ENCODE results near the gene OR2A5. TPM values are rescaled to one million over a fixed set of nuclear protein-coding genes. Genes with fewer than 3 reads are reported as not detected.
"Not testable (repeated sequence)": the region's sequence is repeated elsewhere in the genome, so short reads cannot be mapped to it uniquely, and the experiment has no call there.

Gene OR2A5
- not detected in 2 replicates for total RNA-seq

DNA sequence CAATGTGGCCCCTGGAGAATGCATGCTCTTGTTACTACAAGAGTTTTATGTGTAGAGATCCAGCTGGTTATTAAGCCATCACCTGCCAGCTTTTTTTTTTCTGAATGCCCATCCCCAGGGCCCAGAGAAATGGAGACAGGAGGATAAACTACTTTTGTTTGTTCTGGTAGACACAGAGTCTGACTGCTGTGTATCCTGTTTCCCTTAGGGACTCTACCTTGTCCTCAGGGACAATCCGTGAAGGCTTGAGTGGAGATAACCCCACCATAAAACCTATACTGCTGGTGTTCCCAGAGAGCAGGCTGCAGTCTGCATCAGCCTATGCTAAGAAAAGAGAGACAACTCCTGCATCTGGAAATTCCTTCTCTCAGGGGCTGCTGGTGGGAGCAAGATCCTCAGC, at the start of gene OR2A5:
TSS of gene OR2A5 (plus strand) at position 301 of the 400 bp plus-strand sequence. CDS start 1,454 bp downstream, outside the sequence.
- no peak for DNase-seq

DNA sequence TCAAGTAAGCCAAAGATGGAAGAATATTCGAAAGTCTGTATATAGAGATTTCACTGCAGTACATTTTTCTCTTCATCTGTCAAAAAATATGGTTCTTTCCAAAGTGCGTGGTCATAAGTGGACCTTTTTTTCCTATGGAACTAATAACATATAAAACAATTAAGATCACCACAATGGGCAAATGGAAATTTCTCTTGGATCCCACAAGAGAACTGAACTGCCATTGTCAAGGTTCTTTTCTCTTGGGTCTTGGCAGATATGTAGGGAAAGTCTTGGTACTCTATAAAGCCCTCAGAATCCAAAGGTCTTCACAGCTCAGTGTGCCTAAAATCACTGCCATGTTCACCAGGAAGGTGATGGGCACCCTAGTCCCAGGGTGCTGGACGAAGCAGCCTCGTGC, 48.7 kb upstream of the OR2A5 start, which contains the start of gene OR6B1:
TSS of gene OR6B1 (plus strand) at position 301 of the 400 bp plus-strand sequence. CDS start 3,677 bp downstream, outside the sequence.
- DNase-seq = no peak

DNA sequence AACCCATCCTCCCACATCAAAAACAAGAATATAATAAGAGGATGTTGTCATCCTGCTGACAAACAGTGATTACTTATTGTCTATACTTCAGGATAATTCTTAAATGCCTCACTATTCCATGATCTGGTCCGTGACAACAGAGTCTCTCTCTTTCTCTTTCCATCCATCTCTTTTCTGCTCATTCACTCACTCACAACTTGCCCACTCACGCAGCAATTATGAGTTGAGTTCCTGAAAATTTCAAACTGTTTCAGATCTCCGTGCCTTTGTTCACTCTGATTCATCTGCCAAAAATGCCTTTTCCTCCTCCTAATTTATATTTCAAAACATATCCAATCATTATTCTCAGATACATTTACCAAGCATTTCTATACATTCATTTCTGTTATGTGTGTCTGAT, 47.2 kb upstream of the OR2A5 start:
- no peak for DNase-seq

- DNase-seq = no peak
Observed at GRCh38 chr7:144004703-144005102, 44.0 kb upstream of the OR2A5 start.

DNA sequence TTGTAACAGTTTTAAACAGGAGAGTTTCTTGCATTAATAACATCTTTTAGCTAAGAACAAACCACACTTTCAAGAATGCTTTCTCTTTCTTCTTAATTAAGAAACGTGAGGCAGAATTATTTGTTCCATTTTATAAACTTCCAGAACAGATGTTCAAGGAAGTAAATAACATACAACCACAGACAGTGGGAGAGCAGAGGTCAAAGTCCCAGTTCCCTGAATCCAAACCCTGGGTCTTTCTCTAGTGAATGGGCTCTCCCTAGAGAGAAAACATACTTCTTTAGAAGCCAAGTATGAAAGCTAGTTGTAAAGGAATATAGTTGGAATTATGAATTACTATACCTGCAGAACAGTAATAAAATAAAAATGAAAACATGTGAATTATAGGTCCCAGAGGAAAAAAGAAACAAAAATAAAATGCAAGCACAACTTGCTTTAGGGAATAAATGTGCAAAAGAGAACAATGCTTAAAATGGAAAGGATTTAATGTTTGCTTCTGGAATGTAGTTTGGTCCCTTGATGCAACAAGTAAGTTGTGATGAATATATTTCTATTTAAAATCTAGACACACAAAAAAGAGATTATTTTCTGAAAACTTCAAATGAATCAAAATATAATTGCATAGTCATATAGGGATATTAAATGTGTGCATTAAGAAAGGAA, 42.6 kb upstream of the OR2A5 start:
- DNase-seq = no peak

- no peak for DNase-seq
Observed at GRCh38 chr7:144006692-144007042, 42.1 kb upstream of the OR2A5 start.

DNA sequence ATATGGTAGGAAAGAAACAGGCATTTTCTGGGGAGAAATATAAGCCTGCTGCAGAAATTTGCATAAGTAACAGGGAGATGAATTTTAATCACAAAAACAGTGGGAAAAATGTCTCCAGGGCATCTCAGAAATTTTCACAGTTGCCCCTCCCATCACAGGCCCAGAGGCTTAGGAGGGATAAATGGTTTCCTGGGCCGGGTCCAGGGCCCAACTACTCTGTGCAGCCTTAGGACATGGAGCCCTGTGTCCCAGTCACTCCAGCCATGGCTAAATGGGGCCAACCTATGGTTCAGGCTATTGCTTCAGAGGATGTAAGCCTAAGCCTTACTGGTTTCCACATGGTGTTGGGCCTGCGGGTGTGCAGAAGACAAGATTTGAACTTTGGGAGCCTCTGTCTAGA, 39.4 kb upstream of the OR2A5 start:
- no peak for DNase-seq

- DNase-seq = not testable (repeated sequence)
Observed at GRCh38 chr7:144010061-144010460, 38.7 kb upstream of the OR2A5 start.

DNA sequence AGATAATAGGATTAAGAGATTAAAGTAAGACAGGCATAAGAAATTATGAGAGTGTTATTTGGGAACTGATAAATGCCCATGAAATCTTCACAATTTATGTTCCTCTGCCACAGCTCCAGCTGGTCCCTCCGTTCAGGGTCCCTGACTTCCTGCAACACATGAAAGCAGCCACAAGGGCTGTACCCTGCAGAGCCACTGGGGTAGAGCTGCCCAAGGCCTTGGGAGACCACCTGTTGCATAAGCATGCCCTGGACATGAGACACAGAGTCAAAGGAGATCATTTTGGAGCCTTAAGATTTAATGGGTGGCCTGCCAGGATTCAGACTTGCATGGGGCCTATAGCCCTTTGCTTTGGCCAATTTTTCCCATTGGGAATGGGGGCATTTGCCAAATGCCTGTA, 37.9 kb upstream of the OR2A5 start:
- DNase-seq = not testable (repeated sequence)

DNA sequence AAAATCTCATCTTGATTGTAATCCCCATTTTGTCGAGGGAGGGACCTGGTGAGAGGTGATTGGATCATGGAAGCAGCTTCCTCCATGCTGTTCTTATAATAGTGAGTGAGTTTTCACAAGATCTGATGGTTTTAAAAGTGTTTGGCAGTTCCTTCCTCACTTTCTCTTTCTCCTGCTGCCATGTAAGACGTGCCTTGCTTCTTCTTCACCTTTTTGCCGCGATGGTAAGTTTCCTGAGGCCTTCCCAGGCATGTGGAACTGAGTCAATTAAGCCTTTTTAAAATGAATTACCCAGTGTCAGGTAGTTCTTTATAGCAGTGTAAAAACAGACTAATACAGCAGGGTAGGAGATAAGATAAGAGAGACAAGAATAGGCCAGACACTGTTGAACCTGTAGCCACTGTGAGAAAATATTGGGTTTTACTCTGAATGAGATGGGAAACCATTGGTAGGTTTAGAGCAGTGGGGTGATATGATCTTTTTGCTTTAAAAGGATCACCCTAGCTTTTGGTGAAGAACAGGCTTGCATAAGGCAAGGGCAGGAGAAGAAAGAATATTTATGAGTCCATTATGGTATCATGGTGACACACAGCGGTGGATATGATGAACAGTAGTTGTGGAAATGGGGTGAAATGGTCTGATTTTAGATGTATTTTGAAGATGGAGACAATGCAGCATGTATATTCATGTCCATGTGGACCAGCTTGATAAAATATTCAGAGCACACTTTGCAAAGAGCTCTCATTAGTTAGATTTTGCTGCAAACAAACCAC, 37.1 kb upstream of the OR2A5 start:
- DNase-seq = peak; percentile 29

DNA sequence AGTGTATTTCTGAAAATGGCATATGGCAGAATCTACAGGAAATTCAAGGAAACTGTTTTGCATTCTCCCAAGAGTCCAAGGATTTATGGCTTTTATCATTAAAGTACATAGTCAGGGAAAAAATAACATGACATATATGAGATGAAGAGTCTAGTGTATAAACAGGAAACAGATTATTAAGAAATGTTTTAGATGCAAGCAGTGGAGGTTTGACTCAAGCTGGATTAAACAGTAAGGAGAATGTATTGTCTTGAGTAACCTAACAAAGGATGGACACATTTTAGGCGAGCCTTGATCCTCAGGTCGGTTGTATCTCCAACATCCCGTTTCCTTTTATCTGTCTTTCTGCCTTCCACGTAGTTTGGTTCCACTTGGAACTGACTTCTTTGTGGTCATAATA, 30.7 kb upstream of the OR2A5 start:
- no peak for DNase-seq

DNA sequence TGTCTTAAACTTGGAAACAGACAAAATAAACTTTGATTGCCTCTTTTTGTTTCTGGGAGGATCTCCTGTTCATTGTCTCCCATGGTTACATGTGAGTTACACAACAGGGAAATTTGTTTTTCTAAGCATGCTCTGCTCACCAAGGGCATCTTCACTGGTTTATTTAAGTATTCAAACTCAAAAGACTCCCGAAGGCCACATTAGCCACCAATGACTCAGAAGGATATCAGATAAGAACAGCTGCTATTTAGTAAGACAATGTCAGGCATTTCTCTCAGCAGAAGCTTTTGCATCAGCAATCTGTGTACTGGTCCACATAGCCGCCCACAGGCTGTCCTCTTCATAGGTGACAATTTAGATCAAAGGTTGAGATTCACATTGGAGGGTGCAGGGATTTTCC, 29.3 kb upstream of the OR2A5 start:
- peak; percentile 54 for DNase-seq

DNA sequence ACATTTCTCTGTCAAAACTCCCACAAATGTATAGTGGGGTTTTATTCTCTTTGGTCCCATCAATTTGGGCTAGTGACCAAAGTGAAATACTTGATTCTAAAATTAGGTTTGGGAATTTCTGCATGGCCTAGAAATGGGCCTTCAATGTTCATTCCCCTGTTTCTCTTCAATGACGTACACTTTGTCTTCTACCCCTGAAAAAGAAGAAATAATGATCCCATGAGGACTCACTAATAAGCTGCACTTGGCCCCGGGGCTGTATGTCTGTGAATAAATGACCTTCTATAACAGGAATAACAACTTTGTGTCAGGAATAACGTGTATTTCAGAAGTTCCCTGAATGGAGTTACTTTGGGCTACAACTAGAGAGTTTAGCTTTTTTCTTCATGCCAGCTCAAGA, 28.4 kb upstream of the OR2A5 start:
- no peak for DNase-seq

GRCh38 chr7:144022169-144022568, 26.6 kb upstream of the OR2A5 start:
- DNase-seq = no peak

DNA sequence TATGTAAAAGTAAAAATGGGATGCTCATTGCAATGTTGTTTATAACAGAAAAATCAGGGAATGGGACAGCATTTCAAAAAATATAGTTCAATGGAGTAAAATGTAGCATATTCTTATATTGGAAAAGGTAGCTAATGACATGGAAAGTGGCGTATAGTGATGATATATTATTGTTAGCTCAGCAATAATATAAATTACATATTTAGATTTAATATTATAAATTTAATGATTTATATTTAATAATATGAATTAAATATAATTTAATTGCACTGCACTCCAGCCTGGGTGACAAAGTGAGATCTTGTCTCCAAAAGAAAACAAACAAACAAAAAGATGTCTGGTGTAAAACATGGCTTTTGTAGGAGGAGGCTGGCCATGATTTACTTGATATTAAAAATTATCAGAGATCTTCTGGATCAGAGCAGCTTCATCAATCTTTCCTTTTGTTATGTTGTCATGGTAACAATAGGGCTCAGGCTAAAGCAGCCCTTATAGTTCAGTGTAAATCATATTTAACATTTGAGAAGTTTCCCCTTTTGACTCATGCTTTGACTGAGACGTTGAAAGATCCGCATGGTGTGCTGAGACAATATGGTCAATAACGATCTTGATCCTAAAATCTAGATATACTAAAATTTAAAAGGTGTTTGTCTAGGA, 25.4 kb upstream of the OR2A5 start:
- no peak for DNase-seq

DNA sequence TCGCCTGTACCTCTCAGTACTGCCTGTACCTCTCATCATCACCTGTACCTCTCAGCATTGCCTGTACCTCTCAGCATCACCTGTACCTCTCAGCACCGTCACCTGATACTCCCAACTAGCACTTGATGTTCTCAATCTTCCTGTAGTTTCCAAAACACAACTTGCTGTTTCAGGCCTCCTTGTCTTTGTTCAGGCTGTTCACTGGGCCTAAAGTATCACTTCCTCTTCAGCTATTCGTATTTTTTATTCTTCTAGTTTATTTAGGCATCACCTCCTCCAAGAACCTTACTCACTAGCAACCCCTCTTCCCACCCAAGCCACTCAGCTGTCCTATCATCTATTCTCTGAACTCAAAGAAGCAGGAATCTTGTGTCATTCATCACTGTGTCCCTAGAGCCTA, 24.5 kb upstream of the OR2A5 start:
- no peak for DNase-seq

- no peak for DNase-seq
Observed at GRCh38 chr7:144026203-144026883, 22.4 kb upstream of the OR2A5 start.

GRCh38 chr7:144027070-144027469, 21.7 kb upstream of the OR2A5 start:
- DNase-seq = peak; percentile 54

- DNase-seq = no peak
Observed at GRCh38 chr7:144027974-144028373, 20.8 kb upstream of the OR2A5 start.

GRCh38 chr7:144028547-144028946, 20.2 kb upstream of the OR2A5 start:
- DNase-seq = no peak

DNA sequence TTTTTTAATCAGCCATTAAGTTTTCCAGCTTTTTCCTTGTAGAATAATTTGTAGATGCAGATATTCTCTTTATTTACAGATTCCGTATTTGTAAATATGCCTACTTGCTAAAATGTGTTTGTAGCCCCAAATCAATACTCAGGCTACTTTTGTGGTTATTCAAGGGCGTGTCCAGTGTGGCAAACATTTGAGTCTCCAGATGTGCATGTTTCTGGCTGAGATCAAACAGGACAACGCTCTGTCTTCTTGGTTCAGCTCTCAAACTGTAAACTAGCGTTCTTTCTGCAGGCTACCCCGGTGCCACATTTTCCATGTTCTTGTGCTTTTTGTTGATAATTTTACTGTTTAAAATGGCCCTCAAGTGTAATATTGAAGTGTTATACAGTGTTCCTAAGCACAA, 16.2 kb upstream of the OR2A5 start:
- DNase-seq = no peak

DNA sequence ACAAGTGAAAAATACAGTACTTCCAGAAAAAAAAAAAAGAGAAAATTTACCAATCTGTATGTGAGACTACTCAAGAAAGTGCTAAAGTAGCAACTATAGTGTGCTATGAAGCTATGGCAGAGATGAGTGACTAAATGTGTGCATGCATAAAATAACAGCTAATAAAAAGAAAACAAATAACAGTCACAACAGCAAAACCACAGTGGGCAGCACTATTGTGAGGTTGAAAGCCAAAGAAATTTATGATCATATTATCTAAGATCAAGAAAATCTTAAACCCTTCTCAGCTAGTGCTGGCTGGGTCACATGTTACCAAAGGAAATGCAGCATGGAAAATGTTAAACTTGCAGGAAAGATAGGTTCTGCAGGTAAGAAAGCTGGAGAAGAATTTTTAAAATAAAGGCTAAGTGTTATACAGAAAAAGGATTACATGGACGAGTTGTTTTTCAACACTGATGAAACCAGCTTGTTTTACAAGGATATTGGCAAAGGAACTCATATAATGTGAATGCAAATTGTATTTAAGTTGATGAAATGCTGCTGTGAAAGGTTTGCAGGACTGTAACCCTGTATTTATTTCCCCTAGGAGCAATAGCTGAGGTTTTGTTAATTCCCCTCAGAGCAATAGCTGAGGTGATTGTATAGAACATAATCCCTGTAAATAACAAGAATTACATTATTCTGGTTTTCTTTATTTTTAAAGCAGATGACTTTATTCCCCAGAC, 15.6 kb upstream of the OR2A5 start:
- no peak for DNase-seq
